Endothelial cell of umbilical vein (primary cell): Measurements from ENCODE around the gene LYVE1. TPM values are rescaled to one million over a fixed set of nuclear protein-coding genes. Genes with fewer than 3 reads are reported as not detected.

Experiments
- BruUV-seq: library from RNA; stranded (reverse); fragments of 400-500 nt; replicated peaks from 2 replicates; lab custom pipeline; 2021; lab: Mats Ljungman, UMichigan
- CTCF ChIA-PET: fragments of 300-600, 350-600 bp; sonication (Branson Sonifier 250); formaldehyde crosslinking; loops from one replicate; lab custom pipeline; 2021; ENCODE audit warnings: antibody characterized with exemption, inconsistent platforms; lab: Charles Lee
- POLR2A ChIA-PET: fragments of 300-600, 350-600 bp; sonication (Branson Sonifier 250); formaldehyde crosslinking; loops from one replicate; lab custom pipeline; 2021; ENCODE audit warnings: antibody characterized with exemption, inconsistent platforms; lab: Charles Lee
- DNase-seq: peaks from one replicate; pipeline ENCODE4 v3.0.0-alpha.2; 2011; ENCODE audit warnings: low read depth, low spot score
- FAIRE-seq: peaks from 2 replicates; lab custom pipeline; 2011; peaks lifted over from hg19 to GRCh38; lab: Jason Lieb, UNC
- H2AFZ ChIP-seq: 2 replicates; pipeline ENCODE4 v1.6.0; 2012; ENCODE audit warnings: low read depth, low read length, control low read depth, inconsistent platforms
- H3K27ac ChIP-seq: 2 replicates; pipeline ENCODE4 v1.5.1; 2011; ENCODE audit warnings: low read depth, mild to moderate bottlenecking, control low read depth, low read length, moderate library complexity; ENCODE audit not compliant: insufficient read depth
- H3K27me3 ChIP-seq, 2 experiments: 2 replicates each; pipeline versions ENCODE4 v1.6.0 to v1.6.1; 2011; ENCODE audit warnings: low read length in 2 of 2, mixed read lengths in 1 of 2; ENCODE audit not compliant: control insufficient read depth in 2 of 2, insufficient read depth in 2 of 2
- H3K36me3 ChIP-seq, 2 experiments: 2 replicates in 1 of 2; 3 replicates in 1 of 2; pipeline ENCODE4 v1.5.1; 2011; ENCODE audit warnings: low read length in 2 of 2, mild to moderate bottlenecking in 1 of 2, moderate library complexity in 1 of 2; ENCODE audit not compliant: control insufficient read depth in 2 of 2, insufficient read depth in 2 of 2; ENCODE audit errors: extremely low read depth in 1 of 2
- H3K4me1 ChIP-seq: 3 replicates; pipeline ENCODE4 v1.5.1; 2011; ENCODE audit warnings: mild to moderate bottlenecking, low read length; ENCODE audit not compliant: control insufficient read depth, insufficient read depth; ENCODE audit errors: extremely low read depth
- H3K4me2 ChIP-seq: 2 replicates; pipeline ENCODE4 v1.6.1; 2011; ENCODE audit warnings: low read length, control low read depth, mixed read lengths; ENCODE audit not compliant: insufficient read depth
- H3K4me3 ChIP-seq, 3 experiments: fragments of 200-600 bp in 1 of 3; sonication (generic), shearing (Covaris generic) in 1 of 3; replicated peaks in 1 of 3; 2 replicates each; pipeline ENCODE4 v1.5.1; 2011 to 2016; ENCODE audit warnings: control low read depth in 3 of 3, low read length in 3 of 3, mild to moderate bottlenecking in 2 of 3, inconsistent platforms in 1 of 3, low read depth in 1 of 3, moderate library complexity in 1 of 3; ENCODE audit not compliant: insufficient read depth in 1 of 3
- H3K79me2 ChIP-seq: 2 replicates; pipeline ENCODE4 v1.6.0; 2012; ENCODE audit warnings: low read length, inconsistent platforms; ENCODE audit not compliant: control insufficient read depth, insufficient read depth
- H3K9ac ChIP-seq: replicated peaks from 2 replicates; pipeline ENCODE3; 2011; ENCODE audit warnings: low read length, control low read depth; ENCODE audit not compliant: insufficient read depth; ENCODE audit errors: extremely low read depth
- H3K9me1 ChIP-seq: replicated peaks from 3 replicates; pipeline ENCODE4 v1.6.0; 2011; ENCODE audit warnings: mild to moderate bottlenecking, low read length; ENCODE audit not compliant: control insufficient read depth, insufficient read depth; ENCODE audit errors: extremely low read depth
- H3K9me3 ChIP-seq: replicated peaks from 2 replicates; pipeline ENCODE4 v1.5.1; 2012; ENCODE audit warnings: low read length, inconsistent platforms; ENCODE audit not compliant: control insufficient read depth, insufficient read depth
- H4K20me1 ChIP-seq: replicated peaks from 2 replicates; pipeline ENCODE3; 2011; ENCODE audit warnings: mild to moderate bottlenecking, low read length; ENCODE audit not compliant: control insufficient read depth, insufficient read depth; ENCODE audit errors: extremely low read depth
- EZH2 ChIP-seq: IDR thresholded peaks from 2 replicates; pipeline ENCODE4 v1.6.1; 2012; ENCODE audit warnings: borderline replicate concordance, low read depth, mild to moderate bottlenecking, moderate library complexity, low read length, inconsistent platforms; ENCODE audit not compliant: severe bottlenecking
- MYC ChIP-seq: IDR thresholded peaks from one replicate; pipeline ENCODE4 v1.6.1; 2011; ENCODE audit warnings: mild to moderate bottlenecking, low read depth, low read length
- POLR2A ChIP-seq: IDR thresholded peaks from 2 replicates; pipeline ENCODE4 v1.6.1; 2012; ENCODE audit warnings: low read depth, mild to moderate bottlenecking, control low read depth, low read length
- dilution Hi-C: fragments of 300-500 bp; cut with MboI; formaldehyde crosslinking; loops from one replicate; pipeline ENCODE4 v1.15.0; 2019; ENCODE audit warnings: low sequenced_read_pairs; ENCODE audit not compliant: extremely low pct_ligation_motif_present
- intact Hi-C: fragments of 100-400 bp; cut with micrococcal nuclease; formaldehyde crosslinking; loops from one replicate; pipeline ENCODE4 v1.10.0; 2022
- microRNA counts: library from miRNA; unstranded; fragments of <30 nt; microRNA quantifications from one replicate; lab custom pipeline; 2016
- polyA plus RNA-seq, 4 experiments: library from polyadenylated mRNA; depleted of rRNA in 3 of 4; stranded (reverse) in 3 of 4; unstranded in 1 of 4; fragments of >200 nt; gene quantifications; 2 replicates each; pipeline versions ENCODE4 v1.2.1 to v1.2.3, GENCODE V29; 2011 to 2012; ENCODE audit warnings: missing spikeins in 1 of 4
- total RNA-seq: library from RNA; stranded (reverse); gene quantifications from 2 replicates; pipeline ENCODE4 v1.2.3, GENCODE V29; 2021

LYVE1 gene
- total and polyA plus RNA-seq, 2 donors (not counting 3 experiments of a cell fraction or from before 2014, with no cell fraction given) = 4.6 to 7.6 TPM

DNA sequence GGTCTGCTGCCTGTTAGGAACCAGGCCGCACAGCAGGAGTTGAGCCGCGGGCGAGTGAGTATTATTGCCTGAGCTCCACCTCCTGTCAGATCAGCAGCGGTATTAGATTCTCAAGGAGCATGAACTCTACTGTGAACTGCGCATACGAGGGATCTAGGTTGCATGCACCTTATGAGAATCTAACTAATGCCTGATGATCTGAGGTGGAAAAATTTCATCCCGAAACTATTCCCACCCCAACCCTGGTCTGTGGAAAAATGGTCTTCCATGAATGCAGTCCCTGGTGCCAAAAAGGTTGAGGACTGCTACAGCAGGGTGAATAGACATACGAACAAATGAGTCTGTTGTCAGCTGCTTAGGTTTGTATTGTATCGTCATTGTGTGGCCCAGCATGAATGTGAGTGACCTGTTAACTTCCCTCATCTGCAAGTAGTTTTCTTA lies 57.3 kb downstream of the LYVE1 start:
- Histone ChIP-seq H3K36me3 (no peaks in the 10 kb centered on the region), H3K4me1 (peaks cover 12% of the 10 kb centered on the region), H3K4me2 (no peak overlapping the region), H3K9ac (no peak overlapping the region), H3K79me2 (no peaks in the 10 kb centered on the region), H2AFZ (no peak overlapping the region), H3K4me3 (no peak overlapping the region), H3K9me1 (no peaks in the 10 kb centered on the region), H3K9me3 (no peaks in the 10 kb centered on the region), H4K20me1 (no peaks in the 10 kb centered on the region), H3K27ac (no peak overlapping the region), H3K27me3 (no peaks in the 10 kb centered on the region)
- ChIA-PET POLR2A (no interaction called here), CTCF (interaction anchor here (0.9 to 2.5 kb wide), 5 partner anchors 30 to 144 kb away, joined by 3 to 10 read pairs (median 4); partner anchors contain the start of gene RNF141)
- dilution Hi-C loops (no loop called here), intact Hi-C loops (no loop called here)
- no TSS peak for BruUV-seq
- DNase-seq (no peak), FAIRE-seq (no peak)
- no peak for TF ChIP-seq POLR2A
- no peak for TF ChIP-seq MYC
- no peak for TF ChIP-seq EZH2

MicroRNA genes within 50 kb of the gene (microRNA counts, 767-probe panel; counts per million panel counts)
- microRNA hsa-miR-4485 (lab: Ali Mortazavi, UCI) = 723 counts per million, percentile 96 among the panel's probes with 10 or more counts

Other genes starting within 250 kb of the LYVE1 start
- 1.7 and 2.5 TPM in 2 replicates for gene AMPD3, start 113.4 kb downstream of the LYVE1 start, total RNA-seq
- gene AMPD3, start 113.4 kb downstream of the LYVE1 start, polyA plus RNA-seq = 1.4 and 2.5 TPM in 2 replicates
- 31.8 and 32.4 TPM in 2 replicates for gene RNF141, start 27.5 kb downstream of the LYVE1 start, total RNA-seq
- gene RNF141, start 27.5 kb downstream of the LYVE1 start, polyA plus RNA-seq = 7.1 and 9.4 TPM in 2 replicates
- gene IRAG1, start 125.1 kb upstream of the LYVE1 start, total RNA-seq = 0.35 and 0.38 TPM in 2 replicates
- 0.22 and 0.24 TPM in 2 replicates for gene IRAG1, start 125.1 kb upstream of the LYVE1 start, polyA plus RNA-seq
- gene CTR9, start 182.6 kb upstream of the LYVE1 start, total RNA-seq = 33.2 and 33.4 TPM in 2 replicates
- gene CTR9, start 182.6 kb upstream of the LYVE1 start, polyA plus RNA-seq = 5.2 and 7.5 TPM in 2 replicates
- gene EIF4G2, start 240.3 kb upstream of the LYVE1 start, total RNA-seq = 1,175 and 1,194 TPM in 2 replicates
- 297 and 382 TPM in 2 replicates for gene EIF4G2, start 240.3 kb upstream of the LYVE1 start, polyA plus RNA-seq